ENCODE results near the gene MX1.

- TF ChIP-seq CTCF (conservative IDR thresholded peaks at IDR 0.05), result no peak
- TF ChIP-seq EZH2 (IDR thresholded peaks at IDR 0.05; ENCODE audit: low read depth), result no peak
These were observed 35.9 kb upstream of the MX1 start for GRCh38 chr21:41390043-41390639.

All from PC-9 (cell line).